WTC11 (cell line): ENCODE data around the gene C1QTNF8.

Experiments used
- CBFB ChIP-seq: sonication (generic); formaldehyde crosslinking; IDR thresholded peaks from 2 replicates; pipeline ENCODE4 v1.8.1; 2022; ENCODE audit warnings: mild to moderate bottlenecking, low read depth, missing genetic modification reagents
- ELF4 ChIP-seq: sonication (generic); formaldehyde crosslinking; IDR thresholded peaks from 2 replicates; pipeline ENCODE4 v1.8.1; 2022; ENCODE audit warnings: low read depth, mild to moderate bottlenecking, moderate library complexity, missing genetic modification reagents
- ETV6 ChIP-seq: sonication (generic); formaldehyde crosslinking; IDR thresholded peaks from 2 replicates; pipeline ENCODE4 v1.8.1; 2022; ENCODE audit warnings: mild to moderate bottlenecking, missing genetic modification reagents
- NR1H2 ChIP-seq: sonication (generic); formaldehyde crosslinking; IDR thresholded peaks from 2 replicates; pipeline ENCODE4 v1.9.0; 2021; ENCODE audit warnings: mild to moderate bottlenecking, moderate library complexity, missing genetic modification reagents
- TEAD4 ChIP-seq: sonication (generic); formaldehyde crosslinking; IDR thresholded peaks from 2 replicates; pipeline ENCODE4 v1.8.0; 2022; ENCODE audit warnings: mild to moderate bottlenecking, missing genetic modification reagents
- TF ChIP-seq, protein P1 (sequence below): fragments of 200-600 bp; IDR thresholded peaks from 2 replicates; pipeline ENCODE4 v1.8.0; 2022; ENCODE audit warnings: antibody characterized with exemption
- TF ChIP-seq, protein P2 (sequence below): sonication (generic); formaldehyde crosslinking; IDR thresholded peaks from 2 replicates; pipeline ENCODE4 v1.8.1; 2023; ENCODE audit warnings: mild to moderate bottlenecking, missing genetic modification reagents, moderate library complexity
- TF ChIP-seq, protein P3 (sequence below): sonication (generic); formaldehyde crosslinking; IDR thresholded peaks from 2 replicates; pipeline ENCODE4 v1.8.1; 2022; ENCODE audit warnings: mild to moderate bottlenecking, moderate library complexity, missing genetic modification reagents
- TF ChIP-seq, protein P4 (sequence below): sonication (generic); formaldehyde crosslinking; IDR thresholded peaks from 2 replicates; pipeline ENCODE4 v1.8.0; 2022; ENCODE audit warnings: mild to moderate bottlenecking, missing genetic modification reagents
- TF ChIP-seq, protein P5 (sequence below): fragments of 250-450 bp; sonication (Bioruptor Pico); IDR thresholded peaks from 2 replicates; pipeline ENCODE4 v1.9.0; 2021; ENCODE audit warnings: mild to moderate bottlenecking
- TF ChIP-seq, protein P6 (sequence below): sonication (generic); formaldehyde crosslinking; IDR thresholded peaks from 2 replicates; pipeline ENCODE4 v1.8.1; 2023; ENCODE audit warnings: mild to moderate bottlenecking, missing genetic modification reagents

DNA sequence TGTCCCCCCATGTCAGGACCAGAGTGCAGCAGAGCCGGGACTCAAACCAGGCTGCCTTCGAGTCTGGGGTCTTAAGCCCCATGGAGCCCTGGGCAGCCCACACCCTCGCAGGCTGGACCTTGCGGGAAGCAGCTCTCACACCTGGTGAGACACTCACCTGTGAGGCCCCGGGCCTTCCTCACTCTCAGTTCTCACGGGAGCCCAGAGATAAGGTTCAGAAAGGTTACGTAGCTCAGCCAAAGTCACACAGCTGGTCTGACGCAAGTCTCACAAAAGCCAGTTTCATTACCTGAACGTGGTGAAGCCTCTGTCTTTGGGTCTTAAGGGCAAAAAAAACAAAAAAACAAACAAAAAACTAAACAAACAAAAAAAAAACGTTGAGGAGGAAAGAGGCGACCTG, 56.3 kb downstream of the C1QTNF8 start:
- TF ChIP-seq, protein P1, sequence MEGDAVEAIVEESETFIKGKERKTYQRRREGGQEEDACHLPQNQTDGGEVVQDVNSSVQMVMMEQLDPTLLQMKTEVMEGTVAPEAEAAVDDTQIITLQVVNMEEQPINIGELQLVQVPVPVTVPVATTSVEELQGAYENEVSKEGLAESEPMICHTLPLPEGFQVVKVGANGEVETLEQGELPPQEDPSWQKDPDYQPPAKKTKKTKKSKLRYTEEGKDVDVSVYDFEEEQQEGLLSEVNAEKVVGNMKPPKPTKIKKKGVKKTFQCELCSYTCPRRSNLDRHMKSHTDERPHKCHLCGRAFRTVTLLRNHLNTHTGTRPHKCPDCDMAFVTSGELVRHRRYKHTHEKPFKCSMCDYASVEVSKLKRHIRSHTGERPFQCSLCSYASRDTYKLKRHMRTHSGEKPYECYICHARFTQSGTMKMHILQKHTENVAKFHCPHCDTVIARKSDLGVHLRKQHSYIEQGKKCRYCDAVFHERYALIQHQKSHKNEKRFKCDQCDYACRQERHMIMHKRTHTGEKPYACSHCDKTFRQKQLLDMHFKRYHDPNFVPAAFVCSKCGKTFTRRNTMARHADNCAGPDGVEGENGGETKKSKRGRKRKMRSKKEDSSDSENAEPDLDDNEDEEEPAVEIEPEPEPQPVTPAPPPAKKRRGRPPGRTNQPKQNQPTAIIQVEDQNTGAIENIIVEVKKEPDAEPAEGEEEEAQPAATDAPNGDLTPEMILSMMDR, result no peak
- TF ChIP-seq, protein P2, sequence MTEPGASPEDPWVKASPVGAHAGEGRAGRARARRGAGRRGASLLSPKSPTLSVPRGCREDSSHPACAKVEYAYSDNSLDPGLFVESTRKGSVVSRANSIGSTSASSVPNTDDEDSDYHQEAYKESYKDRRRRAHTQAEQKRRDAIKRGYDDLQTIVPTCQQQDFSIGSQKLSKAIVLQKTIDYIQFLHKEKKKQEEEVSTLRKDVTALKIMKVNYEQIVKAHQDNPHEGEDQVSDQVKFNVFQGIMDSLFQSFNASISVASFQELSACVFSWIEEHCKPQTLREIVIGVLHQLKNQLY (CRISPR knock-in tag), result no peak
- TF ChIP-seq, protein P3, sequence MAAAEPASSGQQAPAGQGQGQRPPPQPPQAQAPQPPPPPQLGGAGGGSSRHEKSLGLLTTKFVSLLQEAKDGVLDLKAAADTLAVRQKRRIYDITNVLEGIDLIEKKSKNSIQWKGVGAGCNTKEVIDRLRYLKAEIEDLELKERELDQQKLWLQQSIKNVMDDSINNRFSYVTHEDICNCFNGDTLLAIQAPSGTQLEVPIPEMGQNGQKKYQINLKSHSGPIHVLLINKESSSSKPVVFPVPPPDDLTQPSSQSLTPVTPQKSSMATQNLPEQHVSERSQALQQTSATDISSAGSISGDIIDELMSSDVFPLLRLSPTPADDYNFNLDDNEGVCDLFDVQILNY (CRISPR knock-in tag), result no peak
- no peak for TF ChIP-seq ETV6
- TF ChIP-seq, protein P4, sequence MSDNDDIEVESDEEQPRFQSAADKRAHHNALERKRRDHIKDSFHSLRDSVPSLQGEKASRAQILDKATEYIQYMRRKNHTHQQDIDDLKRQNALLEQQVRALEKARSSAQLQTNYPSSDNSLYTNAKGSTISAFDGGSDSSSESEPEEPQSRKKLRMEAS, result no peak
- TF ChIP-seq ELF4 (CRISPR knock-in tag), result no peak
- no peak for TF ChIP-seq CBFB (CRISPR knock-in tag)
- no peak for TF ChIP-seq TEAD4
- TF ChIP-seq, protein P5, sequence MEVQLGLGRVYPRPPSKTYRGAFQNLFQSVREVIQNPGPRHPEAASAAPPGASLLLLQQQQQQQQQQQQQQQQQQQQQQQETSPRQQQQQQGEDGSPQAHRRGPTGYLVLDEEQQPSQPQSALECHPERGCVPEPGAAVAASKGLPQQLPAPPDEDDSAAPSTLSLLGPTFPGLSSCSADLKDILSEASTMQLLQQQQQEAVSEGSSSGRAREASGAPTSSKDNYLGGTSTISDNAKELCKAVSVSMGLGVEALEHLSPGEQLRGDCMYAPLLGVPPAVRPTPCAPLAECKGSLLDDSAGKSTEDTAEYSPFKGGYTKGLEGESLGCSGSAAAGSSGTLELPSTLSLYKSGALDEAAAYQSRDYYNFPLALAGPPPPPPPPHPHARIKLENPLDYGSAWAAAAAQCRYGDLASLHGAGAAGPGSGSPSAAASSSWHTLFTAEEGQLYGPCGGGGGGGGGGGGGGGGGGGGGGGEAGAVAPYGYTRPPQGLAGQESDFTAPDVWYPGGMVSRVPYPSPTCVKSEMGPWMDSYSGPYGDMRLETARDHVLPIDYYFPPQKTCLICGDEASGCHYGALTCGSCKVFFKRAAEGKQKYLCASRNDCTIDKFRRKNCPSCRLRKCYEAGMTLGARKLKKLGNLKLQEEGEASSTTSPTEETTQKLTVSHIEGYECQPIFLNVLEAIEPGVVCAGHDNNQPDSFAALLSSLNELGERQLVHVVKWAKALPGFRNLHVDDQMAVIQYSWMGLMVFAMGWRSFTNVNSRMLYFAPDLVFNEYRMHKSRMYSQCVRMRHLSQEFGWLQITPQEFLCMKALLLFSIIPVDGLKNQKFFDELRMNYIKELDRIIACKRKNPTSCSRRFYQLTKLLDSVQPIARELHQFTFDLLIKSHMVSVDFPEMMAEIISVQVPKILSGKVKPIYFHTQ (CRISPR knock-in tag), result no peak
- TF ChIP-seq, protein P6, sequence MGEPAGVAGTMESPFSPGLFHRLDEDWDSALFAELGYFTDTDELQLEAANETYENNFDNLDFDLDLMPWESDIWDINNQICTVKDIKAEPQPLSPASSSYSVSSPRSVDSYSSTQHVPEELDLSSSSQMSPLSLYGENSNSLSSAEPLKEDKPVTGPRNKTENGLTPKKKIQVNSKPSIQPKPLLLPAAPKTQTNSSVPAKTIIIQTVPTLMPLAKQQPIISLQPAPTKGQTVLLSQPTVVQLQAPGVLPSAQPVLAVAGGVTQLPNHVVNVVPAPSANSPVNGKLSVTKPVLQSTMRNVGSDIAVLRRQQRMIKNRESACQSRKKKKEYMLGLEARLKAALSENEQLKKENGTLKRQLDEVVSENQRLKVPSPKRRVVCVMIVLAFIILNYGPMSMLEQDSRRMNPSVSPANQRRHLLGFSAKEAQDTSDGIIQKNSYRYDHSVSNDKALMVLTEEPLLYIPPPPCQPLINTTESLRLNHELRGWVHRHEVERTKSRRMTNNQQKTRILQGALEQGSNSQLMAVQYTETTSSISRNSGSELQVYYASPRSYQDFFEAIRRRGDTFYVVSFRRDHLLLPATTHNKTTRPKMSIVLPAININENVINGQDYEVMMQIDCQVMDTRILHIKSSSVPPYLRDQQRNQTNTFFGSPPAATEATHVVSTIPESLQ (CRISPR knock-in tag), result no peak
- TF ChIP-seq NR1H2 (CRISPR knock-in tag), result no peak
